ENCODE data around the gene HSPBP1.

GRCh38 chr19:55278391-55279135 lies 1.3 kb downstream of the HSPBP1 start:
- TF ChIP-seq, protein P1, sequence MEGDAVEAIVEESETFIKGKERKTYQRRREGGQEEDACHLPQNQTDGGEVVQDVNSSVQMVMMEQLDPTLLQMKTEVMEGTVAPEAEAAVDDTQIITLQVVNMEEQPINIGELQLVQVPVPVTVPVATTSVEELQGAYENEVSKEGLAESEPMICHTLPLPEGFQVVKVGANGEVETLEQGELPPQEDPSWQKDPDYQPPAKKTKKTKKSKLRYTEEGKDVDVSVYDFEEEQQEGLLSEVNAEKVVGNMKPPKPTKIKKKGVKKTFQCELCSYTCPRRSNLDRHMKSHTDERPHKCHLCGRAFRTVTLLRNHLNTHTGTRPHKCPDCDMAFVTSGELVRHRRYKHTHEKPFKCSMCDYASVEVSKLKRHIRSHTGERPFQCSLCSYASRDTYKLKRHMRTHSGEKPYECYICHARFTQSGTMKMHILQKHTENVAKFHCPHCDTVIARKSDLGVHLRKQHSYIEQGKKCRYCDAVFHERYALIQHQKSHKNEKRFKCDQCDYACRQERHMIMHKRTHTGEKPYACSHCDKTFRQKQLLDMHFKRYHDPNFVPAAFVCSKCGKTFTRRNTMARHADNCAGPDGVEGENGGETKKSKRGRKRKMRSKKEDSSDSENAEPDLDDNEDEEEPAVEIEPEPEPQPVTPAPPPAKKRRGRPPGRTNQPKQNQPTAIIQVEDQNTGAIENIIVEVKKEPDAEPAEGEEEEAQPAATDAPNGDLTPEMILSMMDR (tag by site-specific recombination; IDR thresholded peaks at IDR 0.05): no peak
- TF ChIP-seq GLIS2 (tag by site-specific recombination; IDR thresholded peaks at IDR 0.05) (no peak), ZBTB44 (tag by site-specific recombination; IDR thresholded peaks at IDR 0.05) (no peak), ZFP41 (tag by site-specific recombination; IDR thresholded peaks at IDR 0.05; ENCODE audit: borderline replicate concordance) (no peak), ZXDB (tag by site-specific recombination; IDR thresholded peaks at IDR 0.05) (no peak), ZNF791 (tag by site-specific recombination; IDR thresholded peaks at IDR 0.05) (no peak), KLF16 (tag by site-specific recombination; IDR thresholded peaks at IDR 0.05) (no peak), ATF2 (tag by site-specific recombination; IDR thresholded peaks at IDR 0.05; ENCODE audit: low read depth) (no peak)

All from HEK293 (cell line).